Measurements from ENCODE around the gene HOTAIR. TPM values are rescaled to one million over a fixed set of nuclear protein-coding genes. Genes with fewer than 3 reads are reported as not detected.
A peak's percentile ranks its signal among the peaks of the same experiment; 100 is the strongest.

HOTAIR gene
- total and polyA plus RNA-seq, 4 donors = not detected

DNA sequence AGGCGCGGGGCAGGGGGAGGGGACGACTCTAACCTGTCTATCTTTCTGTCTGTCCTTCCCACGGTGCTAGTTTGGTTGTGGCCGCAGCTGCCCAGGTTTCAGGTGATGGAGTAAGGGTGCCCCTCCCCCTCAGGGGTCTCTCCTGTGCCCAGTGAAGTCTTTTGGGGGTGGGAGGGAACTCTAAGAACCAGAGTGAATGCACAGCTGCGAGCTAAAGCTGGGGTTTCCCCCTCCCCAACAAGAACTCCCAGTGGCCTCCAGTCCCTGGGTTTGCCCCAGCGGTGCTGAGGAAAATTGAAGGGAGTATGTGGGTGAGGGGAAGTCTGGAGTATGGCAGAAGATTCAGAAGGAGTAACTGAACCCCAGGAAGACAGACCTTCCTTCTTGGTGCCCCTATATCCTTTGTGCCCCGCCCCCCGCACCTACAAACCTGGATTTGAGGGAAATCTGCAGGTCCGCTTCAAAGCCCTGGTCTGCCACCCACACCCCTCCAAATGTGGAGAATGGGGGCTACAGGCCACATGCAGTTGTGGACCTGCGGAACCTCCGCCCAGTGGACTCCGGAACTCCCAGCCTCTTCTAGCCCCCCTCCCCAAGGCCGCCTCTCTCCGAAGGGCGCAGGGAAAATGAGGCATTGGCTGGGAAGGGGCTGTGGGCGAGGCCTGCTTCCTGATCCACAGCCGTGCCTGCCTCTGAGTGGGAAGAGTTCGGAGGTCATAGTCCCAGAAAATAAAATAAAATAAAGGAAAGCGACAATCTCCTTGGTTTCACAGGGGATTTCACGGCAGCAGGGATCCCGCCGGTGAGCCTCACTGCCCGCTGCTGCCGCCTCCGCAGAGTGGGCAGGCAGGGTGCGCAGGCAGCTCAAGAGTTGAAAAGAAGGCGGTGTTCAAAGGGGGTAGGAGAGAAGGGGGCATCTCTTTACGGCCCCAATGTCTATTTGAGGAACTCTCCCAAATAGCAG, 21.8 kb upstream of the HOTAIR start:
- H3K36me3 ChIP-seq (ENCODE audit: control insufficient read depth in 4 of 4, insufficient read depth in 3 of 4, low read depth in 1 of 4, low read length in 3 of 4) = no peaks in the 10 kb centered on the region
- H3K27ac ChIP-seq (ENCODE audit: low read depth in 1 of 2, low read length in 2 of 2) = no peak overlapping the region
- H3K4me3 ChIP-seq (ENCODE audit: low read depth in 1 of 3, low read length in 3 of 3) = peak overlapping the region in 2 of 3 donors; percentile 59 to 61
- 31% methylated on average over 29 of the region's 29 CpGs for WGBS
- no peak for DNase-seq (ENCODE audit: low spot score)
- no peak for TF ChIP-seq NR2F2 (IDR thresholded peaks at IDR 0.05)
- no peak for TF ChIP-seq GABPA (IDR thresholded peaks at IDR 0.05 in 1 of 2, conservative IDR thresholded peaks at IDR 0.05 in 1 of 2)
- no peak for TF ChIP-seq HNF4G (IDR thresholded peaks at IDR 0.05)
- TF ChIP-seq FOXA2 (IDR thresholded peaks at IDR 0.05) = no peak
- no peak for TF ChIP-seq TAF1 (conservative IDR thresholded peaks at IDR 0.05)
- TF ChIP-seq, protein P1, sequence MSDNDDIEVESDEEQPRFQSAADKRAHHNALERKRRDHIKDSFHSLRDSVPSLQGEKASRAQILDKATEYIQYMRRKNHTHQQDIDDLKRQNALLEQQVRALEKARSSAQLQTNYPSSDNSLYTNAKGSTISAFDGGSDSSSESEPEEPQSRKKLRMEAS (IDR thresholded peaks at IDR 0.05) = no peak
- no peak for TF ChIP-seq RAD21 (IDR thresholded peaks at IDR 0.05)
- no peak for TF ChIP-seq CTCF (IDR thresholded peaks at IDR 0.05; ENCODE audit: low read depth, low read length, missing input control)
- no peak for TF ChIP-seq EGR1 (IDR thresholded peaks at IDR 0.05; ENCODE audit: low read depth in 2 of 2)
- H3K9ac ChIP-seq (ENCODE audit: low read depth in 1 of 2, low read length in 2 of 2) = no peak overlapping the region
- H3K9me3 ChIP-seq (ENCODE audit: control insufficient read depth in 4 of 4, low read length in 3 of 4) = no peaks in the 10 kb centered on the region
- peaks cover 15 to 27% (median 19%) of the 10 kb centered on the region in 4 donors for H3K4me1 ChIP-seq (ENCODE audit: control insufficient read depth in 4 of 4, insufficient read depth in 4 of 4, low read length in 3 of 4)
- peaks cover 13 to 66% (median 21%) of the 10 kb centered on the region in 4 donors for H3K27me3 ChIP-seq (ENCODE audit: control insufficient read depth in 4 of 4, insufficient read depth in 4 of 4, low read length in 3 of 4)

- peaks cover 12 to 58% (median 24%) of the 10 kb centered on the region in 4 donors for H3K27me3 ChIP-seq (ENCODE audit: control insufficient read depth in 4 of 4, insufficient read depth in 4 of 4, low read length in 3 of 4)
- H3K9me3 ChIP-seq (ENCODE audit: control insufficient read depth in 4 of 4, low read length in 3 of 4) = no peaks in the 10 kb centered on the region
- no peak for DNase-seq (ENCODE audit: low spot score)
- no peaks in the 10 kb centered on the region for H3K36me3 ChIP-seq (ENCODE audit: control insufficient read depth in 4 of 4, insufficient read depth in 3 of 4, low read depth in 1 of 4, low read length in 3 of 4)
- WGBS = 3% methylated on average over 48 of the region's 48 CpGs
- no peak overlapping the region for H3K27ac ChIP-seq (ENCODE audit: low read depth in 1 of 2, low read length in 2 of 2)
- no peak overlapping the region for H3K9ac ChIP-seq (ENCODE audit: low read depth in 1 of 2, low read length in 2 of 2)
- H3K4me3 ChIP-seq (ENCODE audit: low read depth in 1 of 3, low read length in 3 of 3) = peak overlapping the region; percentile 35 to 61 (median 59)
- peaks cover 15 to 27% (median 19%) of the 10 kb centered on the region in 4 donors for H3K4me1 ChIP-seq (ENCODE audit: control insufficient read depth in 4 of 4, insufficient read depth in 4 of 4, low read length in 3 of 4)
- no peak for TF ChIP-seq REST (IDR thresholded peaks at IDR 0.05)
- no peak for TF ChIP-seq FOXA2 (IDR thresholded peaks at IDR 0.05)
- TF ChIP-seq, protein P2, sequence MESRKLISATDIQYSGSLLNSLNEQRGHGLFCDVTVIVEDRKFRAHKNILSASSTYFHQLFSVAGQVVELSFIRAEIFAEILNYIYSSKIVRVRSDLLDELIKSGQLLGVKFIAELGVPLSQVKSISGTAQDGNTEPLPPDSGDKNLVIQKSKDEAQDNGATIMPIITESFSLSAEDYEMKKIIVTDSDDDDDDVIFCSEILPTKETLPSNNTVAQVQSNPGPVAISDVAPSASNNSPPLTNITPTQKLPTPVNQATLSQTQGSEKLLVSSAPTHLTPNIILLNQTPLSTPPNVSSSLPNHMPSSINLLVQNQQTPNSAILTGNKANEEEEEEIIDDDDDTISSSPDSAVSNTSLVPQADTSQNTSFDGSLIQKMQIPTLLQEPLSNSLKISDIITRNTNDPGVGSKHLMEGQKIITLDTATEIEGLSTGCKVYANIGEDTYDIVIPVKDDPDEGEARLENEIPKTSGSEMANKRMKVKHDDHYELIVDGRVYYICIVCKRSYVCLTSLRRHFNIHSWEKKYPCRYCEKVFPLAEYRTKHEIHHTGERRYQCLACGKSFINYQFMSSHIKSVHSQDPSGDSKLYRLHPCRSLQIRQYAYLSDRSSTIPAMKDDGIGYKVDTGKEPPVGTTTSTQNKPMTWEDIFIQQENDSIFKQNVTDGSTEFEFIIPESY (IDR thresholded peaks at IDR 0.05) = no peak
- TF ChIP-seq HNF4A (conservative IDR thresholded peaks at IDR 0.05) = no peak
- no peak for TF ChIP-seq HNF4G (IDR thresholded peaks at IDR 0.05)
- no peak for TF ChIP-seq GABPA (IDR thresholded peaks at IDR 0.05 in 1 of 2, conservative IDR thresholded peaks at IDR 0.05 in 1 of 2)
- no peak for TF ChIP-seq FOXA1 (IDR thresholded peaks at IDR 0.05)
- TF ChIP-seq, protein P1 (IDR thresholded peaks at IDR 0.05) = no peak
- no peak for TF ChIP-seq TAF1 (conservative IDR thresholded peaks at IDR 0.05)
- no peak for TF ChIP-seq SP1 (IDR thresholded peaks at IDR 0.05)
- no peak for TF ChIP-seq NR2F2 (IDR thresholded peaks at IDR 0.05)
- no peak for TF ChIP-seq ATF3 (IDR thresholded peaks at IDR 0.05)
- no peak for TF ChIP-seq JUND (IDR thresholded peaks at IDR 0.05)
- no peak for TF ChIP-seq RAD21 (IDR thresholded peaks at IDR 0.05)
- TF ChIP-seq EGR1 (IDR thresholded peaks at IDR 0.05; ENCODE audit: low read depth in 2 of 2) = no peak
- TF ChIP-seq RXRA (IDR thresholded peaks at IDR 0.05) = no peak
- no peak for TF ChIP-seq YY1 (IDR thresholded peaks at IDR 0.05)
These were observed 20.9 kb upstream of the HOTAIR start for GRCh38 chr12:53995378-53996239.
